ENCODE results near the gene RNU11.
"Not testable (repeated sequence)": the region's sequence is repeated elsewhere in the genome, so short reads cannot be mapped to it uniquely, and the experiment has no call there.

The RNU11 gene

DNA sequence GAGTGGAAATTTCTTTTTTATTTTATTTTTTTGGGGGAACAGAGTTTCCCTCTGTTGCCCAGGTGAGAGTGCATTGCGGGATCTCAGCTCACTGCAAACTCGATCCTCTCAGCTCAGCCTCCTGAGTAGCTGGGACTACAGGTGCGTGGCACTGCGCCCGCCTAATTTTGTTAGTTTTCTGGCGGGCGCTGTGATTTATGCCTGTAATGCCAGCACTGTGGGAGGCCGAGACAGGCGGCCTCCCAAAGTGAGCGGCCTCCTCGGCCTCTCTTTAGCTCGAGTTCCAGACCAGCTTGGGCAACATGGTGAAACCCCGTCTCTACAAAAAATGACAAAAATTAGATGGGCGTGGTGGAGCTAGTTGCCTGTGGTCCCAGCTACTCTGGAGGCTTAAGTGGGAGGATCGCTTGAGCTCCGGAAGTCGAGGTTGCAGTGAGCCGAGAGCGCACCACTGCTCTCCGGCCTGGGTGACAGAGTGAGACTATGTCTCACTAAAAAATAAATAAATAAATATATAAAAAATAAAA, 22.9 kb downstream of the RNU11 start:
- DNase-seq (ENCODE audit: low read depth in 1 of 2, low spot score in 1 of 2), result no peak
- in situ Hi-C loops (cut with HindIII; ENCODE audit: low pct_unique_long_range_greater_than_20kb, low sequenced_read_pairs), result no loop called here
- no peak for TF ChIP-seq JUND (IDR thresholded peaks at IDR 0.05; ENCODE audit: low read depth)

DNA sequence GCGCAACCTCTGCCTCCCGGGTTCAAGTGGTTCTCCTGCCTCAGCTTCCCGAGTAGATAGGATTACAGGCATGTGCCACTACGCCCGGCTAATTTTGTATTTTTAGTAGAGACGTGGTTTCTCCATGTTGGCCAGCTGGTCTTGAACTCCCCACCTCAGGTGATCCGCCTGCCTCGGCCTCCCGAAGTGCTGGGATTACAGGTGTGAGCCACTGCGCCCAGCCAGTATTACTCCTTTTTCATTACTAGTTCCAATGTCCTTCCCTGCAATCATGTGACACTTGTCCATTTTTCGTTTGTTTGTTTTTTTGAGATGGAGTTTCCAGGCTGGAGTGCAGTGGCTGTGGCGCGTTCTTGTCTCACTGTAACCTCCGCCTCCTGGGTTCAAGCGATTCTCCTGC, 24.6 kb downstream of the RNU11 start:
- in situ Hi-C loops (cut with HindIII; ENCODE audit: low pct_unique_long_range_greater_than_20kb, low sequenced_read_pairs); DNase-seq (ENCODE audit: low read depth in 1 of 2, low spot score in 1 of 2): not testable (repeated sequence)

DNA sequence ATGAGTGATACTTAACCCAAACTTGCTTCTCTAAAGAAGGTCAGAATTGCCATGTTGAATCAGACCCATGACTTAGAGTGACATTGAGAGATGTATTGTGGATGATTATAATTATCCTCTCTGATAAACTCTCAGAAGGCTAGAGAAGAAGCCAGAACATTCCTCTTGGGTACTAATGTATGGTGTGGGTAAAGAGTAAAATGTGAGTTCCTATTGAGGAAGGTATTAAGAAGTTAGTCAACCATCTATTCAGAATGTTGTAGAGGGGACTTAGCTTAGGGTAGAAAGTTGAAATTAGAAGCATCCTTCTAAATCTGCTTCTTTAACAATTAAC, 27.5 kb downstream of the RNU11 start:
- TF ChIP-seq JUND (IDR thresholded peaks at IDR 0.05; ENCODE audit: low read depth), result no peak
- no peak for DNase-seq (ENCODE audit: low read depth in 1 of 2, low spot score in 1 of 2)
- in situ Hi-C loops (cut with HindIII; ENCODE audit: low pct_unique_long_range_greater_than_20kb, low sequenced_read_pairs), result no loop called here

DNA sequence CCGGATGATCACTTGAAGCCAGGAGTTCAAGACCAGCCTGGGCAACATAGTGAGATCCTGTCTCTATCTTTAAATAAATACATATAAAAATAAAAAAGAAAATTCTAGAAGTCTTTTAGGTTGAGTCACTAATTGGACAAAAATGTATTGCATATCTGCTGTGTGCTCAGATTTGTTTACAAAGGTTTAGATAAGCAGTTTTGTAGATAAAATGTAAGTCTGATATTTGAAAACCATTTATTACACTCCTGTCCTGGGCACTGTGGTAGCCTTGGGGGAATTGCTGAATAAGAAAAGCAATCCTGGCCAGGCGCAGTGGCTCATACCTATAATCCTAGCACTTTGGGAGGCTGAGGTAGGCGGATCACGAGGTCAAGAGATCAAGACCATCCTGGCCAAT, 31.8 kb downstream of the RNU11 start:
- DNase-seq (ENCODE audit: low read depth in 1 of 2, low spot score in 1 of 2), result no peak
- no peak for TF ChIP-seq JUND (IDR thresholded peaks at IDR 0.05; ENCODE audit: low read depth)
- in situ Hi-C loops (cut with HindIII; ENCODE audit: low pct_unique_long_range_greater_than_20kb, low sequenced_read_pairs), result no loop called here

DNA sequence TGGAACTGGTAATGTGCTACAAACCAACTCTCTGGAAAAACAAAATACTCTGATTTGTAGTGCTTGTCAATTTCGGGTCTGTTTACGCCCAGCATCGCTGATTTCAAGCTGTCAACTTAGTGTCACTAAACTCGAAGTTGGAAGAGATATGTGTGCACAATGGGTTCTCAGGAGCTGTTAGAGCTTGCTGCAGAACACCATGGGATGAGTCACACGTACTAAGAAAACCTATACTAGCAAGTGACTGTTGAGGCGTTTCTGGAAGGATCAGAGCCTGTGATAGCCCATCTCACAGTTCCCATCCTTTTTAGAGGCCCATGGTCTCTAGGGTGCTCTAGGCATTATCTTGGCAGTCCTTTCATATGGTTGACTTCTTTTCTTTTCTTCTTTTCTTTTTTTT, 34.4 kb downstream of the RNU11 start:
- DNase-seq (ENCODE audit: low read depth in 1 of 2, low spot score in 1 of 2), result no peak
- TF ChIP-seq JUND (IDR thresholded peaks at IDR 0.05; ENCODE audit: low read depth), result no peak
- in situ Hi-C loops (cut with HindIII; ENCODE audit: low pct_unique_long_range_greater_than_20kb, low sequenced_read_pairs), result no loop called here

DNA sequence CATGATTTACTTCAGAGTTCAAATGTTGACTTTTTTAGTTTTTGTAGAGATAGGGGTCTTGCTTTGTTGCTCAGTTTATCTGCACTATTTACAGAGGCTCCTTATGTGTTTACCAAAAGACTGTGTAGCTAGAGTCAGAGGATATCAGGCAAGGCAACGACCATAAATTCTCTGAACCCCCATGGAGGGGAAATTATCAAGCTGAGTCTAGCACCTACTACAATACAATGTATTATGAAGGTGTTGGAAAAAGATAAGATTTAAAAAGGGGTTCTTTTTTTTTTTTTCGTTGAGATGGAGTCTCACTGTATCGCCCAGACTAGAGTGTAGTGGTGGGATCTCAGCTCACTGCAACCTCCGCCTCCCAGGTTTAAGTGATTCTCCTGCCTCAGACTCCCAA, 36.5 kb downstream of the RNU11 start:
- DNase-seq (ENCODE audit: low read depth in 1 of 2, low spot score in 1 of 2), result no peak
- TF ChIP-seq JUND (IDR thresholded peaks at IDR 0.05; ENCODE audit: low read depth), result no peak
- in situ Hi-C loops (cut with HindIII; ENCODE audit: low pct_unique_long_range_greater_than_20kb, low sequenced_read_pairs), result no loop called here

DNA sequence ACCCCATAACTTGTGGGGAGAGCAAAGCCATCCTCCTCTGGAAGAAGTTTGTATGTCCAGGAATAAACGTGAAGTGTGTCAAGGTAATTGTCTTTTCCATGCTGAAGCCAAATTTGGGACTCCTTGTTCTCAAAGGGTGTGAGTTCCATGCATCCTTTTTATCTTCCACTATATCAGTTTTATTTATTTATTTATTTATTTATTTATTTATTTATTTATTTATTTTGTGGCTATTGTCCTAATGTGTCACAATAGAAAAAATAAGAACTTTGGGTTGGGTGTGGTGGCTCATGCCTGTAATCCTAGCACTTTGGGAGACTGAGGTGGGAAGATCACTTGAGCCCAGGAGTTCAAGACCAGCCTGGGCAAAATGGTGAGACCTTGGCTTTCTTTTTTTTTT, 43.2 kb downstream of the RNU11 start:
- in situ Hi-C loops (cut with HindIII; ENCODE audit: low pct_unique_long_range_greater_than_20kb, low sequenced_read_pairs); DNase-seq (ENCODE audit: low read depth in 1 of 2, low spot score in 1 of 2): not testable (repeated sequence)
